GM18508 (cell line): ENCODE results near the gene PRR23C.
"Not testable (repeated sequence)": the region's sequence is repeated elsewhere in the genome, so short reads cannot be mapped to it uniquely, and the experiment has no call there.

Experiments used
- ATAC-seq: cut with Tn5 transposase; IDR thresholded peaks from one replicate; pipeline ENCODE4 v1.9.1; 2021; ENCODE audit warnings: moderate number of reproducible peaks; ENCODE audit not compliant: insufficient read depth, unreplicated experiment

PRR23C gene

DNA sequence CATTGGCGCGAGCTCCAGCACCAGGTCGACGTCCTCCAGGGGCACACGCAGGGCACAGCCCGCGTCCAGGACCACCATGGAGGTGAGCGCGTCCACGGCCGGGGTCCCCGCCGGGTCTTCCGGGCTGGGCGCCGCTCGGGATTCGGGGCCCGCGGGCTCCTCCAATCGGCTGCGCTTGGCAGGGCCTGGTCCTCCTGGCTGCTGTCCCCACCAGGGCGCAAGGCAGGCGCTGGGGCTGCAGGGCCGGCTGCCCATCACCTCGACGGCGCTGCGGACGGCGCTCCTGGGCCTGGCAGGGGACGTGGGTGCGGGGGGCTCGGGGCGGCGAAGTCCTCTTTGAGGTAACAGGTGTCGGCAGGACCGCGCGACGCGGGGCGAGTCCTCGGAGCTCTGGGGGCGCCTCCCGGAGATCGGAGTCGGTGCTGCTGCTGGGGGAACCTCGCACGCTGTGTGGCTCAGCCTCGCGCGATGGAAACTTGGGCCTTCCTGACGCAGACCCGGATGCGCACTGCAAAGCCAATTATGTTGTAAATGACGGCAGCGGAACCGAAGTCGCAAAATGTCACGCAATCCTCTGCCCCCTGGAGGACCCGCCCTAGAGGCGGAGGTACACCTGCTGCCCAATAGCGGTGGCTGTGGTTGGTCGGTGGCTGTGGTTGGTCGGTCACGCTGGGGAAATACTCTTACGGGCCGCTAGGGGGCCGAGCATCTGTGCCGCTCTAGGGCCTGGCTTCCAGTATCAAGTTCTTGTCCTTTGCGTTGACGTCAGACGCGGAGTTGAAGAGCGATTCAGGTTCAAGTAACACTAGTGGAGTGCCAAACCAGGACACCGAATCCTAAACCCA is at the start of gene PRR23C:
PRR23C (minus strand) TSS at position 527 of the 845 bp plus-strand sequence; CDS start at position 255, 272 bp downstream.
- no peak for ATAC-seq

DNA sequence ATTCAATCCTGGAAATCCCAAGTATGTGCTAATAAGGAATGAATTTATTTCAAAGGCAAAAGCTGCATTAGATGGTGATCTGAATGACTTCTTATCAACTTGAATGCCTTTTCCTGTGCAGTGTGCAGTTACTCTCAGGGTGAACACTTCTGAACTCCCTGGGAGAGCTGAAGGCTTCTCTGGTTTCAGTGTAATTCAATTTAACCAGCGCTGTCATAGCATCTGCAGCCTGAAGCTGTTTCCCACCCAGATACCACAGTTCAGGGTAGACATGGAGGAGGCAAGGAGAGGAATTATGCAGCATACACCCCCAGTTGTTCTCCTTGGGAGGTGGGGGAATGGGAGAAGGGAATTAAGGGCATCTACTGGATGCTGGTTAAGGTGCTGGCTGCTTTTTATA is 49.1 kb upstream of the PRR23C start:
- ATAC-seq: no peak

DNA sequence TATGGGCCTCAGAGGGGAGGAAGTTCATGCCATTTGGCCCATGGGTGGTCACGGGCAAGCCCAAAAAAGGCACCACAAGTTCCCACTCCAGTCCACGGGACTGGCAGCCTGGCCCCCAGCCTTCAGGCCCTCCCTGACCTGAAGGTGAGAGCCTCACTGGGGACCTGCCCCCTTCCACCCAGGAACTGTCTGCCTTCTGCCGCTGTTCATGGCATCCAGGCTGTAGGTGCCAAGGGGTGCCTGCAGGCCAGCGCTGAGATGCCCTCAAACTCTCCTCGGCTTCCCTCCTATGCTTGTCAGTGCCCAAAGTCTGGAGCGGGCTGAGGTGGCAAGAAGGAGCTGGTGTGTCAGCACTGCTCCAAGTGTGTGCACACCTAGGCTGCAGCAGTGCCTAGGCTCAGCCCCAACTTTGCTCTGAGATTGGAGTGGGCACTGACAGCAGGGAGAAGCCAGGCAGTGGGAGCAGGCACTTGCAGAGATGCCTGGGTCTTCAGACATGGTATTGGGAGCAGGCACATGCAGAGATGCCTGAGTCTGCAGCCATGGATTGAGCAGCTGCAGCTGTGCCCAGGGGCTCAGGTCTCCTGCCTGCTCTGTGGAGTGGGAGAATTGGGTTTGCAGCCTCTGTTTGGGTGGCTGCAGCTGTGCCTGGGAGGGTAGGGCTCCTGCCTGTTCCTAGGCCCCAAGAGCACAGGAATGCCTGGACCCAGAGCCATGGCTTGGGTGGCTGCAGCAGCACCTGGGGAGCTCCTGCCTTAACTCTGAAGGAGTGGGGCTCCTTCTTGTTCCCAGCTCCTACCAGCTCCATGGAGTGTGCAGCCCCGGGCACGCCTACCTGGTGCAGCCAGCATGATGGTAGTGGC is 44.0 kb upstream of the PRR23C start:
- ATAC-seq: no peak

DNA sequence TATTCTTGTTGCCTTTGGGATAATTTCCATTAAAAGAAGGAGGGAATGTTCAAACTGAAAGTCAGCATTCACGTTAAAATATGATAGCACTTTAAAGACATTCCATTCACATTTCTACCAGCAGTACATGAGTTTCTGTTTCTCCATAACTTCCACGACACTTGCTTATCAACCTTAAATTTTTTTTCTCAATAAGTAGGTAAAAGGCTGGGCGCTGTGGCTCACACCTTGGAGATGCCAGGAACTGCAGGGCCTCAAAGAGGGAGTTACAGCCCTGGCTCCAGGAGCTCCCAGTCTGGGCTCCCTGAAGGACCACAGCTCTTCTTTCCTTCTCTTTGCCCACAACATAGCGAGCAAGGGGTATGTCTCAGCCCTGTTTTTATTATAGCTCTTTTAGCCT is 42.9 kb upstream of the PRR23C start:
- ATAC-seq: no peak

DNA sequence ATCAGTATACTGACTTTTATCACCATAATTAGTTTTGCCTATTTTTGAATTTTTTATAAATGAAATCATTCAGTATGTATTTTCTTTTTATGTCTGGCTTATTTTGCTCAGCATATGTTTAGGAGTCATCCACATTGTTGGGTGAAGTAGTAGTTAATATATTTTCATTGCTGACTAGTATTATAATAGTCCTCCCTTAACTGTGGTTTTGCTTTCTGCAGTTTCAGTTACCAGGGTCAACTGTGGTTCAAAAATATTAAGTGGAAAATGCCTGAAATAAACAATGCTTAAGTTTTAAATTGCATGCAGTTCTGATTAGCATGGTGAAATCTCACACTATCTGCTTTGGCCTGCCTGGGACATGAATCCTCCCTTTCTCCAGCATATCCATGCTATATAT is 39.5 kb upstream of the PRR23C start:
- ATAC-seq: no peak

DNA sequence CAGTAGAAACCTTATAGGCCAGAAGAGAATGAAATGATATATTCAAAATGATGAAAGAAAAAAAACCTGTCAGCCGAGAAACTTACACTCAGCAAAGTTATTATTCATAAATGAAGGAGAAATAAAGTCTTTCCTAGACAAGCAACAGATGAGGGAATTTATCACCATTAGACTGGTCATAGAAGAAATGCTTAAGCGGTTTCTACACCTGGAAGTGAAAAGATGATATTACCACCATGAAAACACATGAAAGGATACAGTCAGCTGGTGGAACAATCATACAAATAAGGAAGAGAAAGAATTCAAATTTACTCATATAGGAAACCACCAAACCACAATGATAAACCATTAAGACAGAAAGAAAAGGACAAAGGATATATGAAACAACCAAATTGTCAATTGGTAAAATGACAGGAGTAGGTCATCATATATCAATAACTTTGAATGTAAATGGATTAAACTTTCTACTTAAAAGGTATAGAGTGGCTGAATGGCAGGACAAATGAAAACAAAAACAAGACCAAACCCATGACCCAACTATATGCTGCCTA is 29.9 kb upstream of the PRR23C start:
- no peak for ATAC-seq

DNA sequence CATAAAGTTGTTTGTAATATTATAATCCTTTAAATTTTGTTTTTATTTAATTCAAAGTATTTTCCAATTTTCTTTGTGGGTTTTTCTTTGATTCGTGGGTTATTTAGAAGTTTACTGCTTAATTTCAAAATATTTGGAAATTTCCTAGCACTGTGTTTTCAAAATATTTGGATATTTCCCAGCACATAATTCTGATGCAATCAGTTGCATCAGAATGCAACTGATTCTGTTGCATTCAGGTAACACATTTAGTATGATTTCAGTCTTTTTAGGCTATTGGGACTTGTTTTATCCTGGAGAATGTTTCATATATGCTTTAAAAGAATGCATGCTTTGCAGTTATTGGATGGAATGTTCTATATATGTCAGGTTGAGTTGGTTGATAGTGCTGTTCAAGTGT is 18.2 kb upstream of the PRR23C start:
- ATAC-seq: no peak

DNA sequence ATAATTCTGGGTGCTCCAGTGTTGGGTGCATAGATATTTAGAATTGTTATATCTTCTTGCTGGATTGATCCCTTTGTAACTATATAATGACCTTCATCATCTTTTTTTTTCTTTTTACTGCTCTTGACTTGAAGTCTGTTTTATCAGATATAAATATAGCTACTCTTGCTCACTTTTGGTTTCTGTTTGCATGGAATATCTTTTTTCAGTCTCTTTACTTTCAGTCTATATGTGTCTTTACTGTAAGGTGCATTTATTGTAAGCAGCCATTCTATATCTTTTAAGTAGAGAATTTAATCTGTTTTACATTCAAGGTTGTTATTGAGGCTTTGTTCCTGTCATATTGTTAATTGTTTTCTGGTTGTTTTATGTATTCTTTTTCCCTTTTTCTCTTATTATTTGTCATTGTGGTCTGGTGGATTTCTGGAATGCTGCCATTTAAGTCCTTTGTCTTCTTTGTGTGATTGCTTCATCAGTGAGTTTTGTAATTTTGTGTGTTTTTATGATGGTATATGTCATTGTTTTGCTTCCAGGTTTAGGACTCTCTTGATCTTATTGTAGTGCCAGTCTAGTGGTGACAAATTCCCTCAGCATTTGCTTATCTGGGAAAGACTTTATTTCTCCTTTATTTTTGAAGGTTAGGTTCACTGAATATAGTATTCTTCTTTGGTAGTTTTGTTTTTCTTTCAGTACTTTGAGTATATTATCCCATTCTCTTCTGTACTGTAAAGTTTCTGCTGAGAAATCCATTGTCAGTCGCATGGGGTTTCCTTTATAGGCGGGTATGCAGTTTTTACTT is 8.3 kb upstream of the PRR23C start:
- no peak for ATAC-seq

DNA sequence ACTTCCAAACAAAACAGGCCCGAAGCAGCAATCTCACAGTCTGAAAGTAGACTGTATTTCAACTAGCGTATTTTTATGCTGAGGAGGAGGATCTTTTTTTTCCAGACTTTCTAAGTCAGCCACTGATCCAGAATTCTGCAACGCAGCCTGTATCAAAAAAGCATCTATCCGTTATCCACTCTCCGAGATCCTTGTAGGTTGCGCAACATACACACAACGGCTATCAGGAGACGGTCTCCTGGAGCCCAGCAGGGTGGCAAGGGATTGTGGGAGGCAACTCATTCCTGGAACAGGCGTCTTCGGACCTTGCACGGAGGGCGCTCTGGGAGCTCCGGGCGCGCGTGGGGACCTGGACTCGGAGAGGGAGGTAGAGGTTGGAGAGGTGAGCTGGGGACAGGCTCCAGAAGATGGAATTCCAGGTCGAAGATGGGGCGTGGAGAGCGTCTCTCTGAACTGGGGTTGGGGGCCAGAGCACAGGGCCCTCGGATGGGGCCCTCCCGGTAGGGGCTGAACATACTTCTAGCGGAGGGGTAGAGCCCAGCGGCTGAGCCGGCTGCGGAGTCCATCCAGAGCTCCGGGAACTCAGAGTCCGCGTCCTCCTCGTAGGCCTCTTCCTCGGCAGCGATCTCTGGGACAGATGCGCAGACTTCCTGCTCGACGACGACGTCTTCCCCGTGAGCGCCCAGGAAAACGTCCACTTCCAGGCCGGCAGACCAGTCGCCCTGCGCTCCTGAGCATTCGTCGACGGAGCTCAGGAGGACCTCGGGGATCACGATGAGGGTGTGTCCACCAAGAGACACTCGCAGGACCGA is 932 bp downstream of the PRR23C start:
- no peak for ATAC-seq

DNA sequence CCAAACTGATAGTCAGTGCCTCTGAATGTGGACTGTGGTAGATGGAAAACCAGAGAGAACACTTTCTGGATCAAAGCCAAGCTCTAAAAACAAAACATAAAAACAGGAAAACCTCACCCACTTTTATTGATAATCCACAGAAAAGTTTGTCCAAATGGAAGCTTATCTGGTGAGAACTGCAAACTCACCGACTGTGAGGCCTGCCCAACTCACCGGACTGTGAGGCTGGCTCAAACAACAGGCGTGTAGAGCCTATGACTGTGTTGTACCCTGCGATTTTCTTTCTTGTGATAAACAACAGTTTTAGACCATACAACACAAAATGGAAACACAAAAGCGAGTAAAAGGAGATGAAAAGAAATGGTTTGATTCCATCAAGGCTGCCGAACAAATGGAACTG is 7.2 kb downstream of the PRR23C start:
- ATAC-seq: no peak

DNA sequence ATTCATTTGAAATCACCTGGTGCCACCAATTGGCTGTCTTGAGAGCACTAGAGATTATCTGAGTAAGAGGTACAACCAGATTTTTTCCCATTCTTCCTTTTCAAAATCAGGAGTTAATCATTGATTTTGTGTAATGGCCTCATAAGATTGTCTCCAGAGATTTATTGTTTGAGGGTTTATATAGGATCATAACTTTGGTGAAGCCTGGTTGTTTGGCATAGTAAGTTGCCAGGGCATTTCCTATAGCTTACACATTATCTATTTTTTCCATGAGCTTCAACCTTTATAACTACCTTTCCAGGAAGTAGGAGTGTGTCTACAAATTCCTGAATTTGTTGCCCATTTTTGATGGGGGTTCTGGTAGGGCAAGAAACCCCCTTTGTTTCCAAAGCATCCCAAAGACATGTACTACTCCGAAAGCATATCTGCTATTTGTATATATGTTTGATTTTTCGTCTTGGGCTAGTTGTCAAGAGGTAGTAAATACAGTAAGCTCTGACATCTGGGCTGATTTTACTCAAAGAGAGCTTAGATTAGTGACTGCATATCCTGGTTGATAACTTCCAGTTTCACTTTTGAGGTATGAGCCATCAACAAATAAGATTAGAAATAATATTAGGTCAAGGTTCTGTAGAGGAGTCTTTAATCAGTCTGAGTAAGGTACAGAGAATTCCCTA is 12.2 kb downstream of the PRR23C start:
- ATAC-seq: no peak

DNA sequence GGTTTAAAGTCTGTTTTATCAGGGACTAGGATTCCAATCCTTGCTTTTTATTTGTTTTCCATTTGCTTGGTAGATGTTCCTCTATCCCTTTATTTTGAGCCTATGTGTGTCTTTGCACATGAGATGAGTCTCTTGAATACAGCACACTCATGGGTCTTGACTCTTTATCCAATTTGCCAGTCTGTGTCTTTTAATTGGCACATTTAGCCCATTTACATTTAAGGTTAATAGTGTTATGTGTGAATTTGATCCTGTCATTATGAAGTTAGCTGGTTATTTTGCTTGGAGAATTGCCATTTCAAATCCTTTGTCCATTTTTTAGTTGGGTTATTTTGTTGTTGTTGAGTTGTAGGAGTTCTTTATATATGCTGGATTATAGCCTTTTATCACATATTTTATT is 14.1 kb downstream of the PRR23C start:
- not testable (repeated sequence) for ATAC-seq

DNA sequence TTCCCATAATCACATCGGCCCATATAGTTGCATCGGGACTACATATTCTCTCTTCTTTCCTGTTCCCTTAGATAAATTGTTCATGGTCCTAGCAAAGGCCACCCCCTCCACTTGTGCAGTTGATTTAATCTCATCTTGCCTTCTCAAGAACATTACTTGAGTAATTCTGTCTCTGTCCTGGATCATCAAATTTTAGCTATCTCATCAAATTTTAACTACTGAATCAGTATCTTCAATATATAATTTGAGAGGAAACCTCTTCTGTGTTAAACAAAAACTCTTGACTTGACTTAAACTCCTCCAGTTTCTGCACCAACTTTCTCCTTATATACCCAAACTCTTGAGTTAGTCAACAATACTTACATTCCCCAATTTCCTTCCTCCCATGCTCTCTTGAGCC is 19.7 kb downstream of the PRR23C start:
- no peak for ATAC-seq

DNA sequence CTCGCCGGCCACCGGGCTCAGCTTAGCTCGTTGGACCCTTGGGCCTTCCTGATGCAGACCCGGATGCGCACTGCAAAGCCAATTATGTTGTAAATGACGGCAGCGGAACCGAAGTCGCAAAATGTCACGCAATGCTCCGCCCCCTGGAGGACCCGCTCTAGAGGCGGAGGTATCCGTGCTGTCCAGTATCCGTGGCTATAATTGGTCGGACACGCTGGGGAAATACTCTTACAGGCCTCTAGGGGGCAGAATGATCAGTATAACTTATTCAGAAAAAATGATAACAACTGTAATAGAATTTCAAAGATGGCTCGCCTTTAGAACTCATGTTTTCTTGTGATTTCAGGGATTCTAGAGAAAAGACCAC is 23.8 kb downstream of the PRR23C start, which contains the start of gene PRR23B:
PRR23B (minus strand) TSS at position 59 of the 367 bp plus-strand sequence. CDS start 265 bp downstream, outside the sequence.
- ATAC-seq: no peak

DNA sequence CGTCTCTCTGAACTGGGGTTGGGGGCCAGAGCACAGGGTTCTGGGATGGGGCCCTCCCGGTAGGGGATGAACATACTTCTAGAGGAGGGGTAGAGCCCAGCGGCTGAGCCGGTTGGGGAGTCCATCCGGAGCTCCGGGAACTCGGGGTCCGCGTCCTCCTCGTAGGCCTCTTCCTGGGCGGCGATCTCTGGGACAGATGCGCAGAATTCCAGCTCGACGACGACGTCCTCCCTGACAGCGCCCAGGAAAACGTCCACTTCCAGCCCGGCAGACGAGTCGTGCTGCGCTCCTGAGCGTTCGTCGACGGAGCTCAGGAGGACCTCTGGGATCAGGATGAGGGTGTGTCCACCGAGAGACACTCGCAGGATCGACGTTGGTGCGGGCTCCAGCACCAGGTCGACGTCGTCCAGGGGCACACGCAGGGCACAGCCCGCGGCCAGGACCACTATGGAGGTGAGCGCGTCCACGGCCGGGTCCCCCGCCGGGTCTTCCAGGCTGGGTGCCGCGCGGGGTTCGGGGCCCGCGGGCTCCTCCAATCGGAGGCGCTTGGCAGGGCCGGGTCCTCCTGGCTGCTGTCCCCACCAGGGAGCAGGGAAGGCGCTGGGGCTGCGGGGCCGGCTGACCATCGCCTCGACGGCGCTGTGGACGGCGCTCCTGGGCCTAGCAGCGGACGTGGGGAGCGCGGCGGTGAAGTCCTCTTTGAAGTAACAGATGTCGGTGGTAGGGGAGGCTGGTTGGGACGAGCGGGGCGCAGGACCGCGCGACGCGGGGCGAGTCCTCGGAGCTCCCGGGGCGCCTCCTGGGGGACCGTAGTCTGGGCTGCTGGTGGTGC is 24.4 kb downstream of the PRR23C start:
- ATAC-seq: no peak

DNA sequence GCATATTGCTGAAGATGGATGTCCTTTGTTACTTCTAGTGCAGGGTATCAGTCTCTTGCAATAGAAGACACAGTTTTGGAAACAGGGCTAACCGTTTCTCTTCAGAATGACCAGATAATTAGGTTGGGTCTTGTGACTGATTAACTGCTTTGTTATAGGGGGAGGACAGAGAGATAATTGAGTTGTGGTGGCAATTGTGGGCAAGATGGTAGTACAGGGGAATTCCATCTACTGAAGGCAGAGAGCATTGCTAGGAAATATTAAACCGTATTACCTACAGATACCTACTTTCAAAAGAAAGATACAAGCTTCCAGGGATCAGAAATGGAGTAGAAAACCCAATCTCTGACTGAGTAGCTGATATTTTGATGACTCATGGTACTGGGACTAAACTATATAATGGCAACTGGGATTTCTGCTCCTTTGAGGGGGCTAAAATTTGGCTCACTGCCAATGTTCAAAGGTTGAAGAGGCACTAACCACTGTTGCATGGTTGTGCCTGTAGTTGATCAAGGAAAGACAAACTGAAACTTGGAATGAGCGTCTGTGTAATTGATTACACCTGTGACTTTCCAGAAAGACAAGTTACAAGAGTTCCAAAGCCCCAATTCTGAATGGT is 28.2 kb downstream of the PRR23C start:
- ATAC-seq: no peak

DNA sequence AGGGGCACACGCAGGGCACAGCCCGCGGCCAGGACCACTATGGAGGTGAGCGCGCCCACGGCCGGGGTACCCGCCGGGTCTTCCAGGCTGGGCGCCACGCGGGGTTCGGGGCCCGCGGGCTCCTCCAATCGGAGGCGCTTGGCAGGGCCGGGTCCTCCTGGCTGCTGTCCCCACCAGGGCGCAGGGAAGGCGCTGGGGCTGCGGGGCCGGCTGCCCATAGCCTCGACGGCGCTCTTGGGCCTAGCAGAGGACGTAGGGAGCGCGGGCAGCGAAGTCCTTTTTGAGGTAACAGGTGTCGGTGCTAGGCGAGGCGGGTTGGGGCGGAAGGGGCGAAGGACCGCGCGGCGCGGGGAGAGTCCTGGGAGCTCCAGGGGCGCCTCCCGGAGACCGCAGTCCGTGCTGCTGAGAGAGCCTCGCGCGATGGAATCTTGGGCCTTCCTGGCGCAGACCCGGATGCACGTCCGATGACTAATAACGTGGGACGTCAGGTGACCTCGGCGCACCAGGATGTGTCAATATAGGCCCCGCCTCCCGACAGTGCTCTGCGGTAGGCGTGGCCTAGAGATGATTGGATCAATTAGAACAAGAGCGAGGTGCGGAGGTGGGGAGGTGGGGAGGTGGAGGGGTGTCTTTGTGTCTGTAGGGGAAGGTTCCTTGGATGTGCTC is 38.5 kb downstream of the PRR23C start, which contains the start of gene PRR23A:
PRR23A (minus strand) TSS at position 218 of the 666 bp plus-strand sequence; CDS start at position 218, 0 bp downstream.
- no peak for ATAC-seq
